T-cell (primary cell): ENCODE results near the gene GNAO1. TPM values are rescaled to one million over a fixed set of nuclear protein-coding genes. Genes with fewer than 3 reads are reported as not detected.

ENCODE experiments used
- ATAC-seq, 4 experiments: fragments of 200-7000 bp in 3 of 4; fragments of 150-1000 bp in 1 of 4; cut with Tn5 transposase; replicated peaks in 1 of 4; 1 replicate in 3 of 4; 2 replicates in 1 of 4; pipeline ENCODE4 v1.10.0; 2021; ENCODE audit warnings: moderate library complexity in 3 of 4, mild to moderate bottlenecking in 2 of 4, moderate number of reproducible peaks in 1 of 4
- CTCF ChIA-PET, 2 donors: fragments of 300-600 bp; sonication (Branson Sonifier 250); formaldehyde crosslinking; loops; one replicate each; lab custom pipeline; 2022; ENCODE audit warnings: antibody characterized with exemption in 2 of 2; lab: Charles Lee
- POLR2A ChIA-PET, 2 donors: fragments of 300-600 bp; sonication (Branson Sonifier 250); formaldehyde crosslinking; loops; one replicate each; lab custom pipeline; 2022; ENCODE audit warnings: antibody characterized with exemption in 2 of 2; lab: Charles Lee
- DNase-seq, 35 experiments: peaks; one replicate each; pipeline versions ENCODE4 v3.0.0 to v3.0.0-alpha.2; 2013 to 2023
- H3K27ac ChIP-seq: one replicate; pipeline ENCODE4 v1.5.1; 2013; ENCODE audit warnings: low read length
- H3K27me3 ChIP-seq, 2 experiments: replicated peaks in 1 of 2; 1 replicate in 1 of 2; 2 replicates in 1 of 2; pipeline versions ENCODE4 v1.6.1 to v1.7.0; 2013; ENCODE audit warnings: low read length in 1 of 2, mixed read lengths in 1 of 2; ENCODE audit not compliant: control insufficient read depth in 2 of 2, insufficient read depth in 2 of 2; ENCODE audit errors: extremely low read depth in 1 of 2
- H3K36me3 ChIP-seq, 2 donors: 1 replicate in 1 of 2; 2 replicates in 1 of 2; pipeline versions ENCODE4 v1.6.1 to v1.7.0; 2013; ENCODE audit warnings: low read length in 1 of 2; ENCODE audit not compliant: control insufficient read depth in 2 of 2, insufficient read depth in 1 of 2; ENCODE audit errors: extremely low read depth in 1 of 2
- H3K4me1 ChIP-seq, 2 experiments: 1 replicate in 1 of 2; 2 replicates in 1 of 2; pipeline versions ENCODE4 v1.6.1 to v1.7.0; 2013; ENCODE audit warnings: low read length in 2 of 2, mixed read lengths in 1 of 2; ENCODE audit not compliant: insufficient read depth in 2 of 2, control insufficient read depth in 1 of 2; ENCODE audit errors: extremely low read depth in 1 of 2
- H3K4me3 ChIP-seq, 2 donors: 1 replicate in 1 of 2; 2 replicates in 1 of 2; pipeline versions ENCODE4 v1.5.1 to v1.7.0; 2013; ENCODE audit warnings: mild to moderate bottlenecking in 2 of 2, low read length in 1 of 2, moderate library complexity in 1 of 2; ENCODE audit not compliant: control insufficient read depth in 1 of 2; ENCODE audit errors: extremely low read depth in 1 of 2
- H3K9me3 ChIP-seq: 2 replicates; pipeline ENCODE4 v1.7.0; 2013
- H3K27ac Mint-ChIP-seq, 2 donors: one replicate each; pipeline ENCODE4 v1.8.0; 2020 to 2021; ENCODE audit warnings: mild to moderate bottlenecking in 2 of 2, mixed read lengths in 2 of 2
- H3K27me3 Mint-ChIP-seq, 2 donors: one replicate each; pipeline ENCODE4 v1.8.0; 2021 to 2022; ENCODE audit warnings: mixed read lengths in 2 of 2
- H3K36me3 Mint-ChIP-seq: one replicate; pipeline ENCODE4 v1.8.0; 2021; ENCODE audit warnings: mixed read lengths
- H3K4me1 Mint-ChIP-seq, 3 donors: one replicate each; pipeline ENCODE4 v1.8.0; 2020 to 2022; ENCODE audit warnings: mixed read lengths in 3 of 3, mild to moderate bottlenecking in 1 of 3
- H3K4me3 Mint-ChIP-seq, 3 donors: one replicate each; pipeline ENCODE4 v1.8.0; 2020 to 2022; ENCODE audit warnings: mild to moderate bottlenecking in 3 of 3, mixed read lengths in 3 of 3, moderate library complexity in 3 of 3
- H3K9me3 Mint-ChIP-seq, 3 donors: one replicate each; pipeline ENCODE4 v1.8.0; 2020 to 2022; ENCODE audit warnings: mixed read lengths in 3 of 3
- WGBS: methylation state at CpG from one replicate; pipeline ENCODE4 v1.1.5; 2013; ENCODE audit warnings: missing lambda C conversion rate; ENCODE audit not compliant: insufficient coverage; 5-methylcytosine and 5-hydroxymethylcytosine counted together
- total RNA-seq, 35 experiments: library from RNA in 6 of 35; stranded (reverse) in 6 of 35; fragments of 120-200 nt in 1 of 35; gene quantifications; one replicate each; pipeline versions ENCODE4 v1.2.1 to v1.2.4 and lab custom pipeline; 2013 to 2026

The GNAO1 gene
- total RNA-seq, 5 donors from 2014 or later (not counting 1 experiment from before 2014, with no cell fraction given): 3.9 to 14.2 (median 12.6) TPM

DNA sequence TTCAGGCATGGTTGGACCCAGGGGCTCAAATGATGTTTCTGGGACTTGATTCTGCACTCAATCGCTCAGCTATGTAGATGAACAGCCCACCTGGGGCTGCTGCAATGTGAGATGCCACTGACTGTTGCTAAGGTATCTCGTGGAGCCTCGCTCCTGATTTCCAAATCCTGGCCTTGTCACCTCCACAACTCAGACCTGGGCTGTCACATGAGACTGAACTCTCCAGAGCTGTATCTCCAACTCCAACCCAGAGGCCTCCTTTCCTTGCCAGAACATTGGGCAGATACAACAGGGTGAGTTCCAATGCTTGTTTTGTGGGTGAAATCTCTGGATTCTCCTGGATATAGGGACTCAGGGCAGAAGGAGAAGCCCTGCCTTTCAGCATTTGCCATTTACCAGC is 79.5 kb downstream of the GNAO1 start:
- Histone ChIP-seq H3K27me3 (peaks cover 0 to 3% of the 10 kb centered on the region in 2 experiments), H3K9me3 (no peaks in the 10 kb centered on the region), H3K27ac (no peak overlapping the region), H3K36me3 (no peaks in the 10 kb centered on the region), H3K4me1 (no peaks in the 10 kb centered on the region), H3K4me3 (no peak overlapping the region)
- POLR2A ChIA-PET: no interaction called here
- H3K27ac Mint-ChIP-seq: no peak overlapping the region
- CTCF ChIA-PET: interaction anchor here in 1 of 2 donors (0.6 kb wide), 1 partner anchor 79 kb away, joined by 10 read pairs; the partner anchor contains the start of gene GNAO1
- ATAC-seq: no peak
- peaks cover 0 to 6% (median 6%) of the 10 kb centered on the region in 3 donors for H3K9me3 Mint-ChIP-seq
- DNase-seq: no peak
- H3K4me1 Mint-ChIP-seq: peaks cover 2 to 6% (median 3%) of the 10 kb centered on the region in 3 donors
- no peak overlapping the region for H3K4me3 Mint-ChIP-seq
- H3K27me3 Mint-ChIP-seq: peaks cover 0 to 19% of the 10 kb centered on the region in 2 donors
- 96% methylated on average over 3 of the region's 3 CpGs for WGBS
- H3K36me3 Mint-ChIP-seq: peaks cover 6% of the 10 kb centered on the region

DNA sequence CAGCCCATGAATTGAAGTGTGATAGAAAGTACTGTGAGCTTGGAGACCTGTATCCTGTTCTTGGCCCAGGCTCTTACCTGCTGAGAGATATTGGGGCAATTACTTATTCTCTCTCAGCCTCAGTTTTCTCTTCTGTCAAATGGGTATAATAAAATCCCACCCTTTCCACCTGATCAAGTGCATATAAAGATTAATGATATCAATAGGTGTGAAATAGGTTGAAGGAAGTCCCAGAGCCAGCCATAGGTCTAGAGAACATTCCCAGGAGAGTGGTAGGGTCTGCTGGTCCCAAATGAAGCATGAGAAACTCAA is 81.2 kb downstream of the GNAO1 start:
- no peaks in the 10 kb centered on the region for H3K9me3 ChIP-seq
- Mint-ChIP-seq H3K4me3 (no peak overlapping the region), H3K9me3 (peaks cover 0 to 6% (median 6%) of the 10 kb centered on the region in 3 donors), H3K27me3 (peaks cover 0 to 20% of the 10 kb centered on the region in 2 donors), H3K27ac (no peak overlapping the region), H3K36me3 (peaks cover 6% of the 10 kb centered on the region), H3K4me1 (peaks cover 4 to 6% (median 4%) of the 10 kb centered on the region in 3 donors)
- H3K4me1 ChIP-seq: no peaks in the 10 kb centered on the region
- CTCF ChIA-PET: interaction anchor here in 1 of 2 donors (1.0 kb wide), 1 partner anchor 10 kb away, joined by 3 read pairs; no protein-coding TSS in a partner anchor
- H3K27ac ChIP-seq: no peak overlapping the region
- H3K27me3 ChIP-seq: no peaks in the 10 kb centered on the region
- POLR2A ChIA-PET: no interaction called here
- ATAC-seq: no peak
- no peak for DNase-seq
- no peak overlapping the region for H3K4me3 ChIP-seq
- no peaks in the 10 kb centered on the region for H3K36me3 ChIP-seq

DNA sequence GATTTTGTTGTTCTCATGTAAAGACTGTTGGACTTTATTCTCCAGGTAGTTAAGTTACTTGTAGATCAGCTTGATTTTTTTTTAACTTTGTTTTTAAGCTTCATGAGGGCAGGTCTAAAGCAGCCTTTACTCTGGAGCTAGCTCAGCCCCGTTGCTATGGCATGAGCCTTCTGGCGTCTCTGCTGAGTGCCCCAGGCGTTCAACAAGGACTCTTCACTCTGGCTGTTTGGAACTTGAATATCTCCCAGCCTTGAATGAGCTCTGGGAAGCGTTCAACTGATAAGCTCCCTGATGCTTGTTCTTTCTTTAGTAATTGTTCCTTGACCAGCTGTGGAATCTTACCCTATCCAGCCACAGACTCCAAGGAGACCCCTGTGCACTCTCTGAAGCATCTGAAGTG is 82.3 kb downstream of the GNAO1 start:
- Mint-ChIP-seq H3K36me3 (peaks cover 3% of the 10 kb centered on the region), H3K9me3 (peaks cover 0 to 6% (median 6%) of the 10 kb centered on the region in 3 donors), H3K27ac (no peak overlapping the region), H3K4me1 (peaks cover 10 to 14% (median 11%) of the 10 kb centered on the region in 3 donors), H3K27me3 (peaks cover 0 to 20% of the 10 kb centered on the region in 2 donors), H3K4me3 (no peak overlapping the region)
- Histone ChIP-seq H3K9me3 (no peaks in the 10 kb centered on the region), H3K27ac (no peak overlapping the region), H3K4me1 (peaks cover 2 to 8% of the 10 kb centered on the region in 2 experiments), H3K36me3 (no peaks in the 10 kb centered on the region), H3K27me3 (no peaks in the 10 kb centered on the region), H3K4me3 (no peak overlapping the region)
- no peak for DNase-seq
- ATAC-seq: no peak
- ChIA-PET POLR2A (no interaction called here), CTCF (interaction anchor here in 1 of 2 donors (0.8 to 1.0 kb wide), 2 partner anchors 11 to 45 kb away, joined by 3 read pairs; no protein-coding TSS in a partner anchor)
- WGBS: 88% methylated on average over 4 of the region's 4 CpGs

DNA sequence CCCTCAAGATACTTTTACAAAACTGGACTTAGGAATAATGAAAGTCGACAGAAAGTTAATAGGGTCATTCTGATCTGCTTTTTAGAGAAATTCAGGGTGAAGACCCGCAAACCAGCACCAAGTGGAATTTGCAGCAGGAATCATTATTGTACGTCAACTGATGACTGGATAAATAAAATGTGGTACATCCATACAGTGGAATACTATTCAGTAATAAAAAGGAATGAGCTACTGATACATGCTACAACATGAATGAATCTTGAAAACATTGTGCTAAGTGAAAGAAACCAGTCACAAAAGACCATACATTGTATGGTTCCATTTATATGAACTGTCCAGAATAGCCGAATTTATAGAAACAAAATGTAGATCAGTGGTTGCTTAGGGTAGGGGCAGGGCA is 83.1 kb downstream of the GNAO1 start:
- Mint-ChIP-seq H3K27ac (no peak overlapping the region), H3K4me1 (peaks cover 18 to 22% (median 19%) of the 10 kb centered on the region in 3 donors), H3K9me3 (peaks cover 0 to 6% (median 6%) of the 10 kb centered on the region in 3 donors), H3K27me3 (peaks cover 0 to 17% of the 10 kb centered on the region in 2 donors), H3K36me3 (peaks cover under 1% of the 10 kb centered on the region), H3K4me3 (no peak overlapping the region)
- Histone ChIP-seq H3K4me1 (peaks cover 7 to 16% of the 10 kb centered on the region in 2 experiments), H3K36me3 (no peaks in the 10 kb centered on the region), H3K9me3 (no peaks in the 10 kb centered on the region), H3K27me3 (no peaks in the 10 kb centered on the region), H3K27ac (no peak overlapping the region), H3K4me3 (no peak overlapping the region)
- POLR2A ChIA-PET: no interaction called here
- CTCF ChIA-PET: no interaction called here
- no peak for DNase-seq
- 100% methylated on average over 2 of the region's 4 CpGs for WGBS
- no peak for ATAC-seq

DNA sequence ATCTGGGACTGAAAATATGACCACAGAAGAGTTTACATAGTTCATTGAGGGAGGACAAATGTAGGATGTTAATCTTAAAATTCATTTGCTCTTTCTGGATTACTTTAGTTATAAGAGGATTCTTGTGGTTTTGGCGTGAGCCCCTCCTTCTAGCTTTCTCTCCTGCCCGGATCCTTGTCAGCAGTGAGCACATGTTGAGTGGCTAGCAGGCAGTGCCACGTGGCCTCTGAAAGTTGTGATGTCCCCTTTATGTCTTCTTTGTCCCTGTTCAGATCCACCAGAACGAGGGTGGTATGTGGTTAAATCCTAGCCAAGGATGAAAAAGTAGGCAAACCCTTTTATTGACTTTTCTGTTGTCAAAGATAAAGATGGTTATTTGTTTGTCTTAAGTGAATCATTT is 83.8 kb downstream of the GNAO1 start:
- Mint-ChIP-seq H3K36me3 (no peaks in the 10 kb centered on the region), H3K27ac (no peak overlapping the region), H3K27me3 (peaks cover 0 to 16% of the 10 kb centered on the region in 2 donors), H3K4me1 (peaks cover 25 to 29% (median 26%) of the 10 kb centered on the region in 3 donors), H3K4me3 (no peak overlapping the region), H3K9me3 (peaks cover 0 to 6% (median 6%) of the 10 kb centered on the region in 3 donors)
- DNase-seq (no peak), ATAC-seq (no peak)
- Histone ChIP-seq H3K36me3 (no peaks in the 10 kb centered on the region), H3K4me1 (peaks cover 11 to 23% of the 10 kb centered on the region in 2 experiments), H3K27me3 (no peaks in the 10 kb centered on the region), H3K9me3 (no peaks in the 10 kb centered on the region), H3K4me3 (no peak overlapping the region), H3K27ac (no peak overlapping the region)
- ChIA-PET CTCF (no interaction called here), POLR2A (no interaction called here)
- 43% methylated on average over 1 of the region's 4 CpGs for WGBS

DNA sequence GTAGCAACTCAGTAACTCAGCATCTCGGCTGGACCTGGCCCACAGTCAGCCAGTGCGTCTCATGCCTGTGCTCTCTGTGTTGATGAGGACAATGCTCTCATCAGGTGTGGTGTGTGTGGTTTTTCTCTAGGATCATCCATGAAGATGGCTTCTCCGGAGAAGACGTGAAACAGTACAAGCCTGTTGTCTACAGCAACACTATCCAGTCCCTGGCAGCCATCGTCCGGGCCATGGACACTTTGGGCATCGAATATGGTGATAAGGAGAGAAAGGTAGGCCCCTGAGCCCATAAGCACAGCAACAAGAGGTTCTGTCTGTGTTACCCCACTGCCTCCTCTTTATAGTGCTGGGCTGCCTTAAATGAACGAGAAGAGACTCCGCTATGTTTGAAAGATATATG is 84.5 kb downstream of the GNAO1 start:
- H3K27me3 Mint-ChIP-seq: peaks cover 0 to 16% of the 10 kb centered on the region in 2 donors
- ChIA-PET CTCF (no interaction called here), POLR2A (no interaction called here)
- H3K36me3 Mint-ChIP-seq: no peaks in the 10 kb centered on the region
- Histone ChIP-seq H3K27me3 (no peaks in the 10 kb centered on the region), H3K9me3 (no peaks in the 10 kb centered on the region), H3K36me3 (no peaks in the 10 kb centered on the region), H3K4me3 (no peak overlapping the region), H3K4me1 (peaks cover 11 to 29% of the 10 kb centered on the region in 2 experiments), H3K27ac (no peak overlapping the region)
- no peak for ATAC-seq
- no peak overlapping the region for H3K27ac Mint-ChIP-seq
- no CpG with 5 or more reads among the region's 9 CpGs for WGBS
- peaks cover 25 to 34% (median 28%) of the 10 kb centered on the region in 3 donors for H3K4me1 Mint-ChIP-seq
- no peak overlapping the region for H3K4me3 Mint-ChIP-seq
- no peak for DNase-seq
- peaks cover 0 to 6% (median 6%) of the 10 kb centered on the region in 3 donors for H3K9me3 Mint-ChIP-seq
